Muscle of leg (tissue), 11 donors: ENCODE measurements around the gene ACOT12. TPM values are rescaled to one million over a fixed set of nuclear protein-coding genes. Genes with fewer than 3 reads are reported as not detected.

ENCODE experiments used
- DNase-seq: peaks from one replicate; pipeline ENCODE4 v3.0.0; 2013
- H3K27ac ChIP-seq: one replicate; pipeline ENCODE4 v1.5.1; 2013; ENCODE audit warnings: mild to moderate bottlenecking, low read length, control low read depth
- H3K27me3 ChIP-seq: one replicate; pipeline ENCODE4 v1.6.1; 2013; ENCODE audit warnings: low read length; ENCODE audit not compliant: control insufficient read depth, insufficient read depth
- H3K36me3 ChIP-seq: one replicate; pipeline ENCODE4 v1.6.1; 2013; ENCODE audit warnings: low read length; ENCODE audit not compliant: control insufficient read depth, insufficient read depth
- H3K4me1 ChIP-seq: one replicate; pipeline ENCODE4 v1.6.1; 2013; ENCODE audit warnings: low read length; ENCODE audit not compliant: control insufficient read depth, insufficient read depth
- H3K4me3 ChIP-seq: one replicate; pipeline ENCODE4 v1.5.1; 2013; ENCODE audit warnings: low read length, control low read depth
- H3K9me3 ChIP-seq: replicated peaks from 2 replicates; pipeline ENCODE4 v1.6.1; 2013; ENCODE audit warnings: low read depth, low read length; ENCODE audit not compliant: control insufficient read depth
- WGBS: methylation state at CpG from one replicate; pipeline ENCODE4 v1.1.5; 2013; ENCODE audit warnings: missing lambda C conversion rate; ENCODE audit not compliant: insufficient coverage; 5-methylcytosine and 5-hydroxymethylcytosine counted together
- polyA plus RNA-seq, 8 donors: library from polyadenylated mRNA; unstranded; fragments of 120-200 nt; gene quantifications; one replicate each; pipeline versions ENCODE4 v1.2.1 to v1.2.3, GENCODE V29; 2013; ENCODE audit warnings: inconsistent platforms in 1 of 8, low replicate concordance in 1 of 8; ENCODE audit not compliant: insufficient read length in 8 of 8, insufficient read depth in 1 of 8
- total RNA-seq: library from RNA; stranded (reverse); fragments of 120-200 nt; gene quantifications from one replicate; pipeline ENCODE4 v1.2.4, GENCODE V29; 2013

The ACOT12 gene
- total and polyA plus RNA-seq, 9 donors, result 0.18 to 0.53 (median 0.35) TPM; not detected in 3

- Histone ChIP-seq H3K4me1 (peaks cover 3% of the 10 kb centered on the region), H3K36me3 (no peaks in the 10 kb centered on the region), H3K27me3 (no peaks in the 10 kb centered on the region), H3K9me3 (no peaks in the 10 kb centered on the region), H3K4me3 (no peak overlapping the region), H3K27ac (no peak overlapping the region)
- DNase-seq, result no peak
- WGBS, result 91% methylated on average over 7 of the region's 11 CpGs
Observed at GRCh38 chr5:81401266-81401665, 7.3 kb upstream of the ACOT12 start.

GRCh38 chr5:81400375-81400774, 6.4 kb upstream of the ACOT12 start:
- H3K4me3 ChIP-seq, result no peak overlapping the region

GRCh38 chr5:81398741-81399140, 4.8 kb upstream of the ACOT12 start:
- H3K4me1 ChIP-seq, result peaks cover 7% of the 10 kb centered on the region
- H3K36me3 ChIP-seq, result no peaks in the 10 kb centered on the region
- peaks cover 5% of the 10 kb centered on the region for H3K27me3 ChIP-seq
- H3K27ac ChIP-seq, result no peak overlapping the region
- H3K9me3 ChIP-seq, result no peaks in the 10 kb centered on the region
- DNase-seq, result peak; percentile 26
- no peak overlapping the region for H3K4me3 ChIP-seq
- WGBS, result no CpG with 5 or more reads among the region's 4 CpGs

More at GRCh38 chr5:81400375-81400774, 6.4 kb upstream of the ACOT12 start:
- Histone ChIP-seq H3K9me3 (no peaks in the 10 kb centered on the region), H3K36me3 (no peaks in the 10 kb centered on the region), H3K4me1 (peaks cover 3% of the 10 kb centered on the region), H3K27ac (no peak overlapping the region), H3K27me3 (no peaks in the 10 kb centered on the region)
- DNase-seq, result no peak
- WGBS, result no CpG with 5 or more reads among the region's 2 CpGs

- Histone ChIP-seq H3K27ac (no peak overlapping the region), H3K4me3 (no peak overlapping the region), H3K27me3 (peaks cover 11% of the 10 kb centered on the region), H3K36me3 (no peaks in the 10 kb centered on the region), H3K4me1 (peaks cover 10% of the 10 kb centered on the region), H3K9me3 (no peaks in the 10 kb centered on the region)
- WGBS, result 10% methylated on average over 2 of the region's 3 CpGs
- peak; percentile 51 for DNase-seq
Observed at GRCh38 chr5:81397176-81397575, 3.2 kb upstream of the ACOT12 start.

GRCh38 chr5:81395262-81395661, 1.3 kb upstream of the ACOT12 start:
- H3K4me3 ChIP-seq, result no peak overlapping the region
- H3K9me3 ChIP-seq, result no peaks in the 10 kb centered on the region
- peaks cover 11% of the 10 kb centered on the region for H3K27me3 ChIP-seq
- WGBS, result 41% methylated on average over 3 of the region's 3 CpGs
- no peaks in the 10 kb centered on the region for H3K36me3 ChIP-seq
- peaks cover 10% of the 10 kb centered on the region for H3K4me1 ChIP-seq
- no peak overlapping the region for H3K27ac ChIP-seq
- DNase-seq, result no peak

GRCh38 chr5:81393430-81393782, 528 bp downstream of the ACOT12 start:
- WGBS, result 0% methylated on average over 1 of the region's 10 CpGs
- peaks cover 10% of the 10 kb centered on the region for H3K4me1 ChIP-seq
- no peaks in the 10 kb centered on the region for H3K36me3 ChIP-seq
- H3K27ac ChIP-seq, result no peak overlapping the region
- peak overlapping the region; percentile 28 for H3K4me3 ChIP-seq
- no peaks in the 10 kb centered on the region for H3K9me3 ChIP-seq
- DNase-seq, result no peak
- H3K27me3 ChIP-seq, result peaks cover 11% of the 10 kb centered on the region

GRCh38 chr5:81389025-81389424, 4.9 kb downstream of the ACOT12 start:
- H3K27me3 ChIP-seq, result peaks cover 6% of the 10 kb centered on the region

GRCh38 chr5:81388169-81388568, 5.8 kb downstream of the ACOT12 start:
- 84% methylated on average over 2 of the region's 4 CpGs for WGBS

More at GRCh38 chr5:81389025-81389424, 4.9 kb downstream of the ACOT12 start:
- Histone ChIP-seq H3K4me3 (no peak overlapping the region), H3K9me3 (no peaks in the 10 kb centered on the region), H3K4me1 (peaks cover 4% of the 10 kb centered on the region), H3K36me3 (no peaks in the 10 kb centered on the region), H3K27ac (no peak overlapping the region)
- no peak for DNase-seq

GRCh38 chr5:81383867-81384266, 10.1 kb downstream of the ACOT12 start:
- Histone ChIP-seq H3K9me3 (no peaks in the 10 kb centered on the region), H3K36me3 (no peaks in the 10 kb centered on the region), H3K4me1 (no peaks in the 10 kb centered on the region), H3K27ac (no peak overlapping the region), H3K27me3 (no peaks in the 10 kb centered on the region), H3K4me3 (no peak overlapping the region)
- no CpG with 5 or more reads among the region's 2 CpGs for WGBS
- no peak for DNase-seq

More at GRCh38 chr5:81388169-81388568, 5.8 kb downstream of the ACOT12 start:
- Histone ChIP-seq H3K4me3 (no peak overlapping the region), H3K27me3 (peaks cover under 1% of the 10 kb centered on the region), H3K4me1 (no peaks in the 10 kb centered on the region), H3K36me3 (no peaks in the 10 kb centered on the region), H3K9me3 (no peaks in the 10 kb centered on the region), H3K27ac (no peak overlapping the region)
- DNase-seq, result no peak

GRCh38 chr5:81371354-81371876, 22.5 kb downstream of the ACOT12 start:
- no peak overlapping the region for H3K4me3 ChIP-seq
- no peak for DNase-seq
- H3K9me3 ChIP-seq, result no peaks in the 10 kb centered on the region
- H3K27me3 ChIP-seq, result no peaks in the 10 kb centered on the region
- no peaks in the 10 kb centered on the region for H3K4me1 ChIP-seq
- no peaks in the 10 kb centered on the region for H3K36me3 ChIP-seq
- H3K27ac ChIP-seq, result no peak overlapping the region
- WGBS, result 100% methylated on average over 2 of the region's 2 CpGs

- no peaks in the 10 kb centered on the region for H3K36me3 ChIP-seq
- no peaks in the 10 kb centered on the region for H3K4me1 ChIP-seq
- H3K4me3 ChIP-seq, result no peak overlapping the region
- no peak for DNase-seq
- H3K27me3 ChIP-seq, result no peaks in the 10 kb centered on the region
- H3K27ac ChIP-seq, result no peak overlapping the region
- H3K9me3 ChIP-seq, result no peaks in the 10 kb centered on the region
Observed at GRCh38 chr5:81370912-81371311, 23.0 kb downstream of the ACOT12 start.
